H9 (cell line): ENCODE data around the gene KLB. TPM values are rescaled to one million over a fixed set of nuclear protein-coding genes. Genes with fewer than 3 reads are reported as not detected.

ENCODE experiments used
- DNase-seq: peaks from one replicate; pipeline ENCODE4 v3.0.0-alpha.2; 2017
- H2AFZ ChIP-seq: one replicate; pipeline ENCODE4 v1.6.1; 2013; ENCODE audit warnings: mild to moderate bottlenecking, low read length, control low read depth, moderate library complexity
- H2AK5ac ChIP-seq: 2 replicates; pipeline ENCODE4 v1.6.1; 2013; ENCODE audit warnings: low read length, control low read depth, mixed read lengths; ENCODE audit not compliant: insufficient read length
- H2BK120ac ChIP-seq: one replicate; pipeline ENCODE4 v1.6.1; 2013; ENCODE audit warnings: low read depth, mild to moderate bottlenecking, low read length, control low read depth, inconsistent platforms; ENCODE audit not compliant: poor library complexity, severe bottlenecking
- H2BK12ac ChIP-seq: 2 replicates; pipeline ENCODE4 v1.6.1; 2013; ENCODE audit warnings: low read length, control low read depth, mixed read lengths, low read depth; ENCODE audit not compliant: insufficient read length
- H2BK15ac ChIP-seq: 2 replicates; pipeline ENCODE4 v1.6.1; 2013; ENCODE audit warnings: low read depth, low read length, control low read depth
- H2BK20ac ChIP-seq: one replicate; pipeline ENCODE4 v1.6.1; 2013; ENCODE audit warnings: low read depth, mild to moderate bottlenecking, low read length, control low read depth, inconsistent platforms; ENCODE audit not compliant: poor library complexity, severe bottlenecking
- H2BK5ac ChIP-seq: 2 replicates; pipeline ENCODE4 v1.6.1; 2013; ENCODE audit warnings: low read length, control low read depth, mixed read lengths; ENCODE audit not compliant: insufficient read length
- H3K14ac ChIP-seq: 2 replicates; pipeline ENCODE4 v1.6.1; 2013; ENCODE audit warnings: low read length, control low read depth; ENCODE audit not compliant: insufficient read depth
- H3K18ac ChIP-seq: 2 replicates; pipeline ENCODE4 v1.6.1; 2013; ENCODE audit warnings: low read depth, mild to moderate bottlenecking, mixed read lengths, low read length, control low read depth; ENCODE audit not compliant: insufficient read length
- H3K23ac ChIP-seq: 2 replicates; pipeline ENCODE4 v1.6.1; 2013; ENCODE audit warnings: low read length, control low read depth, mixed read lengths, low read depth; ENCODE audit not compliant: insufficient read length
- H3K23me2 ChIP-seq: 2 replicates; pipeline ENCODE4 v1.6.1; 2013; ENCODE audit warnings: low read depth, mild to moderate bottlenecking, mixed read lengths, low read length, control low read depth; ENCODE audit not compliant: insufficient read length, poor library complexity, severe bottlenecking
- H3K27ac ChIP-seq: 2 replicates; pipeline ENCODE4 v1.5.1; 2013; ENCODE audit warnings: low read length, control low read depth, mixed read lengths, low read depth; ENCODE audit not compliant: insufficient read length
- H3K27me3 ChIP-seq: 2 replicates; pipeline ENCODE4 v1.6.1; 2013; ENCODE audit warnings: low read length, control low read depth, inconsistent platforms; ENCODE audit not compliant: insufficient read depth
- H3K4ac ChIP-seq: 2 replicates; pipeline ENCODE4 v1.6.1; 2013; ENCODE audit warnings: low read depth, mild to moderate bottlenecking, control low read depth, inconsistent platforms, low read length, moderate library complexity
- H3K4me1 ChIP-seq: 2 replicates; pipeline ENCODE4 v1.6.1; 2013; ENCODE audit warnings: low read length, control low read depth, inconsistent platforms; ENCODE audit not compliant: insufficient read depth
- H3K4me2 ChIP-seq: 2 replicates; pipeline ENCODE4 v1.6.1; 2013; ENCODE audit warnings: low read length, control low read depth, mixed read lengths; ENCODE audit not compliant: insufficient read length, insufficient read depth
- H3K56ac ChIP-seq: 2 replicates; pipeline ENCODE4 v1.6.1; 2013; ENCODE audit warnings: low read depth, mild to moderate bottlenecking, mixed read lengths, low read length, control low read depth; ENCODE audit not compliant: insufficient read length
- H3K79me1 ChIP-seq: 2 replicates; pipeline ENCODE4 v1.6.1; 2013; ENCODE audit warnings: low read depth, mild to moderate bottlenecking, moderate library complexity, low read length, control low read depth, inconsistent platforms; ENCODE audit not compliant: insufficient read depth, poor library complexity, severe bottlenecking
- H3K79me2 ChIP-seq: 2 replicates; pipeline ENCODE4 v1.6.1; 2013; ENCODE audit warnings: low read length, control low read depth, inconsistent platforms; ENCODE audit not compliant: insufficient read depth
- H3K9ac ChIP-seq: 2 replicates; pipeline ENCODE4 v1.6.1; 2013; ENCODE audit warnings: low read length, control low read depth, mixed read lengths; ENCODE audit not compliant: insufficient read length; ENCODE audit errors: extremely low read depth
- H3K9me3 ChIP-seq: one replicate; pipeline ENCODE4 v1.6.1; 2013; ENCODE audit warnings: low read depth, low read length, inconsistent platforms; ENCODE audit not compliant: control insufficient read depth
- H3T11ph ChIP-seq: one replicate; pipeline ENCODE4 v1.6.1; 2013; ENCODE audit warnings: mild to moderate bottlenecking, low read length, control low read depth, inconsistent platforms
- H4K20me1 ChIP-seq: one replicate; pipeline ENCODE4 v1.6.1; 2013; ENCODE audit not compliant: control insufficient read depth, insufficient read length, insufficient read depth
- H4K5ac ChIP-seq: 2 replicates; pipeline ENCODE4 v1.6.1; 2013; ENCODE audit warnings: low read depth, mild to moderate bottlenecking, mixed read lengths, low read length, control low read depth; ENCODE audit not compliant: insufficient read length
- H4K8ac ChIP-seq: replicated peaks from 2 replicates; pipeline ENCODE4 v1.6.1; 2013; ENCODE audit warnings: low read length, control low read depth, mixed read lengths, low read depth; ENCODE audit not compliant: insufficient read length
- H4K91ac ChIP-seq: 2 replicates; pipeline ENCODE4 v1.6.1; 2013; ENCODE audit warnings: low read depth, mild to moderate bottlenecking, moderate library complexity, mixed read lengths, low read length, control low read depth; ENCODE audit not compliant: insufficient read length
- H3K27ac Mint-ChIP-seq, 3 experiments: 2 replicates in 2 of 3; 3 replicates in 1 of 3; pipeline ENCODE4 v1.8.0; 2020 to 2021; ENCODE audit warnings: mixed read lengths in 3 of 3, mild to moderate bottlenecking in 1 of 3, moderate library complexity in 1 of 3
- H3K27me3 Mint-ChIP-seq: 2 replicates; pipeline ENCODE4 v1.8.0; 2021; ENCODE audit warnings: low read depth, mild to moderate bottlenecking, moderate library complexity, mixed read lengths
- H3K36me3 Mint-ChIP-seq, 3 experiments: 2 replicates in 2 of 3; 3 replicates in 1 of 3; pipeline ENCODE4 v1.8.0; 2020 to 2021; ENCODE audit warnings: low read depth in 3 of 3, mixed read lengths in 3 of 3; ENCODE audit not compliant: insufficient read depth in 1 of 3
- H3K4me1 Mint-ChIP-seq, 2 experiments: 2 replicates each; pipeline ENCODE4 v1.8.0; 2020; ENCODE audit warnings: mixed read lengths in 2 of 2
- H3K4me3 Mint-ChIP-seq, 2 experiments: 2 replicates in 1 of 2; 3 replicates in 1 of 2; pipeline ENCODE4 v1.8.0; 2020 to 2021; ENCODE audit warnings: mild to moderate bottlenecking in 2 of 2, mixed read lengths in 2 of 2, moderate library complexity in 1 of 2
- H3K9me3 Mint-ChIP-seq, 2 experiments: 2 replicates in 1 of 2; 3 replicates in 1 of 2; pipeline ENCODE4 v1.8.0; 2020; ENCODE audit warnings: mild to moderate bottlenecking in 2 of 2, mixed read lengths in 2 of 2, moderate library complexity in 1 of 2
- WGBS: extraction: QIAGEN DNeasy Blood & Tissue Kit; methylation state at CpG from one replicate; pipeline ENCODE4 v1.1.7; 2013; ENCODE audit warnings: missing lambda C conversion rate, low lambda C conversion rate, mixed read lengths; ENCODE audit not compliant: insufficient read length; ENCODE audit errors: extremely low coverage; 5-methylcytosine and 5-hydroxymethylcytosine counted together
- total RNA-seq: library from RNA; stranded (reverse); gene quantifications from 2 replicates; pipeline ENCODE4 v1.2.1, GENCODE V29; 2021
- TF ChIP-seq, protein P1 (sequence below): fragments of 200-600 bp; sonication (generic); conservative IDR thresholded peaks from 3 replicates; pipeline ENCODE4 v1.8.0; 2021; ENCODE audit warnings: antibody characterized with exemption, mild to moderate bottlenecking

The KLB gene
- total RNA-seq, 1 experiment from 2014 or later = 0.07 TPM

DNA sequence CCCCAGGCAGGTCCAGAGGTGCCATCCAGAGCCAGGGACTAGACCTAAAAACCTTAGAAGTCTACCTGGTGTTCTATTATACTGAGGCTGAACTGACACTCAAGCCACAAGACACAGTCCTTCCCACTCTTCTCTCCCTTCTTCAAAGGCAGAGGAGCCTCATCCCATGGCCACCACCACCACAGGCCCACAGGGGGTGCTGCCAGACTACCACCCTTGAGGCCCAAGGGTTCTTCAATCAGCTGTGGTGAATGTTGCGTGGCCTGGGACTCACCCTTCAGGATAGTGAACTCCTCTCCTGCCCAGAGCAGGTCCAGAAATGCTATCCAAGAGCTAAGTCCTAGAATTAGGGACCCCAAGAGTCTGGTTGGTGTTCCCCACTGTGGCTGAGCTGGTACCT lies 23.0 kb upstream of the KLB start:
- no peaks in the 10 kb centered on the region for H3K79me1 ChIP-seq
- H3K4ac ChIP-seq = no peak overlapping the region
- H4K91ac ChIP-seq = no peak overlapping the region
- no peak for DNase-seq
- Mint-ChIP-seq H3K27me3 (peaks cover 9% of the 10 kb centered on the region), H3K9me3 (no peaks in the 10 kb centered on the region), H3K4me3 (no peak overlapping the region), H3K36me3 (no peaks in the 10 kb centered on the region), H3K4me1 (peaks cover 4 to 7% of the 10 kb centered on the region in 2 experiments; a peak in 3 of 4 replicates), H3K27ac (no peak overlapping the region)
- no peak overlapping the region for H3K27ac ChIP-seq
- H3K9ac ChIP-seq = no peak overlapping the region
- H3K79me2 ChIP-seq = no peaks in the 10 kb centered on the region
- no peak overlapping the region for H3T11ph ChIP-seq
- no peak overlapping the region for H2BK12ac ChIP-seq
- TF ChIP-seq, protein P1, sequence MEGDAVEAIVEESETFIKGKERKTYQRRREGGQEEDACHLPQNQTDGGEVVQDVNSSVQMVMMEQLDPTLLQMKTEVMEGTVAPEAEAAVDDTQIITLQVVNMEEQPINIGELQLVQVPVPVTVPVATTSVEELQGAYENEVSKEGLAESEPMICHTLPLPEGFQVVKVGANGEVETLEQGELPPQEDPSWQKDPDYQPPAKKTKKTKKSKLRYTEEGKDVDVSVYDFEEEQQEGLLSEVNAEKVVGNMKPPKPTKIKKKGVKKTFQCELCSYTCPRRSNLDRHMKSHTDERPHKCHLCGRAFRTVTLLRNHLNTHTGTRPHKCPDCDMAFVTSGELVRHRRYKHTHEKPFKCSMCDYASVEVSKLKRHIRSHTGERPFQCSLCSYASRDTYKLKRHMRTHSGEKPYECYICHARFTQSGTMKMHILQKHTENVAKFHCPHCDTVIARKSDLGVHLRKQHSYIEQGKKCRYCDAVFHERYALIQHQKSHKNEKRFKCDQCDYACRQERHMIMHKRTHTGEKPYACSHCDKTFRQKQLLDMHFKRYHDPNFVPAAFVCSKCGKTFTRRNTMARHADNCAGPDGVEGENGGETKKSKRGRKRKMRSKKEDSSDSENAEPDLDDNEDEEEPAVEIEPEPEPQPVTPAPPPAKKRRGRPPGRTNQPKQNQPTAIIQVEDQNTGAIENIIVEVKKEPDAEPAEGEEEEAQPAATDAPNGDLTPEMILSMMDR = peak; percentile 20; the same call in 2 of the 3 replicates
- H4K5ac ChIP-seq = no peak overlapping the region
- H2BK15ac ChIP-seq = no peak overlapping the region
- no peak overlapping the region for H2BK20ac ChIP-seq
- H2BK120ac ChIP-seq = no peak overlapping the region
- no peak overlapping the region for H2BK5ac ChIP-seq
- H3K4me2 ChIP-seq = no peak overlapping the region
- H2AK5ac ChIP-seq = no peak overlapping the region
- no peak overlapping the region for H4K8ac ChIP-seq
- WGBS = no CpG with 5 or more reads among the region's 1 CpG
- H3K4me1 ChIP-seq = no peaks in the 10 kb centered on the region
- no peaks in the 10 kb centered on the region for H3K9me3 ChIP-seq
- no peak overlapping the region for H2AFZ ChIP-seq
- no peak overlapping the region for H3K56ac ChIP-seq
- no peak overlapping the region; the same call in 1 of the 2 replicates for H3K14ac ChIP-seq
- H3K23me2 ChIP-seq = no peaks in the 10 kb centered on the region
- H3K23ac ChIP-seq = no peak overlapping the region
- H3K27me3 ChIP-seq = no peaks in the 10 kb centered on the region
- H3K18ac ChIP-seq = no peak overlapping the region
- no peaks in the 10 kb centered on the region for H4K20me1 ChIP-seq
